K562 (cell line): Measurements from ENCODE around the gene PIP5KL1. TPM values are rescaled to one million over a fixed set of nuclear protein-coding genes. Genes with fewer than 3 reads are reported as not detected.

ENCODE experiments used
- ATAC-seq: fragments of 200-7000 bp; cut with Tn5 transposase; 3 replicates; pipeline ENCODE4 v1.9.1; 2020; ENCODE audit warnings: moderate library complexity
- BruUV-seq: library from RNA; stranded (reverse); fragments of 400-500 nt; replicated peaks from 2 replicates; lab custom pipeline; 2021; lab: Mats Ljungman, UMichigan
- CTCF ChIA-PET: fragments of 300-600 bp; formaldehyde crosslinking; extraction: SDS; loops from one replicate; lab custom pipeline; 2021; ENCODE audit warnings: low intra/inter-chr PET ratio; lab: Yijun Ruan, JAX
- POLR2A ChIA-PET: fragments of 300-600, 350-650 bp; sonication (Branson Sonifier 250); formaldehyde crosslinking; extraction: SDS; loops from one replicate; lab custom pipeline; 2021; ENCODE audit warnings: antibody characterized with exemption, inconsistent platforms; lab: Yijun Ruan, JAX
- DNase-seq, 4 experiments: peaks; one replicate each; pipeline versions ENCODE4 v3.0.0 to v3.0.0-alpha.2; 2011 to 2018; ENCODE audit warnings: low spot score in 3 of 4, mixed read lengths in 3 of 4; ENCODE audit errors: extremely low read depth in 1 of 4
- FAIRE-seq: peaks from 2 replicates; lab custom pipeline; 2011; peaks lifted over from hg19 to GRCh38; lab: Jason Lieb, UNC
- H2AFZ ChIP-seq: 2 replicates; pipeline ENCODE4 v1.6.0; 2011; ENCODE audit warnings: low read depth, low read length, control low read depth, inconsistent platforms
- H3K27ac ChIP-seq: fragments of 200-600 bp; 3 replicates; pipeline ENCODE4 v1.8.0; 2011; ENCODE audit warnings: low read depth, mild to moderate bottlenecking, control low read depth, inconsistent platforms, low read length, moderate library complexity, mixed read lengths; ENCODE audit errors: extremely low read depth
- H3K27me3 ChIP-seq, 2 experiments: fragments of 300-600 bp in 1 of 2; 2 replicates in 1 of 2; 3 replicates in 1 of 2; pipeline versions ENCODE4 v1.6.0 to v1.8.0; 2011; ENCODE audit warnings: inconsistent platforms in 2 of 2, low read length in 2 of 2, mild to moderate bottlenecking in 1 of 2, mixed read lengths in 1 of 2, moderate library complexity in 1 of 2; ENCODE audit not compliant: control insufficient read depth in 2 of 2, insufficient read depth in 2 of 2
- H3K36me3 ChIP-seq: fragments of 300-600 bp; 3 replicates; pipeline ENCODE4 v1.8.0; 2011; ENCODE audit warnings: mild to moderate bottlenecking, low read length, inconsistent platforms; ENCODE audit not compliant: control insufficient read depth, insufficient read depth
- H3K4me1 ChIP-seq, 2 experiments: fragments of 200-600 bp in 1 of 2; replicated peaks in 1 of 2; 2 replicates in 1 of 2; 3 replicates in 1 of 2; pipeline versions ENCODE4 v1.5.1 to v1.8.0; 2011; ENCODE audit warnings: inconsistent platforms in 2 of 2, low read length in 2 of 2, mild to moderate bottlenecking in 1 of 2, mixed read lengths in 1 of 2, moderate library complexity in 1 of 2; ENCODE audit not compliant: control insufficient read depth in 2 of 2, insufficient read depth in 2 of 2
- H3K4me2 ChIP-seq: 2 replicates; pipeline ENCODE4 v1.6.1; 2011; ENCODE audit warnings: low read length, control low read depth, inconsistent platforms, mixed read lengths; ENCODE audit not compliant: insufficient read depth
- H3K4me3 ChIP-seq: fragments of 200-600 bp; sonication (generic), shearing (Covaris generic); 2 replicates; pipeline ENCODE4 v1.5.1; 2016; ENCODE audit warnings: control low read depth, inconsistent platforms
- H3K79me2 ChIP-seq: fragments of 200-600 bp; 3 replicates; pipeline ENCODE4 v1.8.0; 2011; ENCODE audit warnings: low read length, inconsistent platforms; ENCODE audit not compliant: control insufficient read depth, insufficient read depth
- H3K9ac ChIP-seq, 2 experiments: 2 replicates each; pipeline versions ENCODE4 v1.6.0 to v1.6.1; 2011; ENCODE audit warnings: low read depth in 2 of 2, low read length in 2 of 2, control low read depth in 1 of 2, inconsistent platforms in 1 of 2, mild to moderate bottlenecking in 1 of 2, mixed read lengths in 1 of 2; ENCODE audit not compliant: insufficient read depth in 1 of 2
- H3K9me1 ChIP-seq: one replicate; pipeline ENCODE4 v1.6.0; 2011; ENCODE audit warnings: inconsistent platforms, mild to moderate bottlenecking, low read length, moderate library complexity; ENCODE audit not compliant: control insufficient read depth, insufficient read depth
- H3K9me3 ChIP-seq: replicated peaks from 2 replicates; pipeline ENCODE4 v1.5.1; 2011; ENCODE audit warnings: low read depth, low read length, inconsistent platforms; ENCODE audit not compliant: control insufficient read depth, insufficient read depth
- H4K20me1 ChIP-seq: replicated peaks from 2 replicates; pipeline ENCODE4 v1.6.1; 2011; ENCODE audit warnings: low read length, inconsistent platforms, mixed read lengths; ENCODE audit not compliant: control insufficient read depth, insufficient read depth
- AFF1 ChIP-seq, 2 experiments: fragments of 450-650 bp; IDR thresholded peaks; 2 replicates each; pipeline ENCODE4 v1.6.1; 2018; ENCODE audit warnings: mild to moderate bottlenecking in 2 of 2, low read depth in 1 of 2; ENCODE audit not compliant: partially characterized antibody in 2 of 2
- FOXM1 ChIP-seq, 2 experiments: fragments of 450-650 bp in 1 of 2; sonication (generic) in 1 of 2; formaldehyde crosslinking in 1 of 2; IDR thresholded peaks; 2 replicates each; pipeline versions ENCODE4 v1.6.1 to v1.9.0; 2017 to 2022; ENCODE audit warnings: low read depth in 2 of 2, mild to moderate bottlenecking in 2 of 2, missing genetic modification reagents in 1 of 2, moderate library complexity in 1 of 2
- KAT7 ChIP-seq: sonication (generic); formaldehyde crosslinking; IDR thresholded peaks from 2 replicates; pipeline ENCODE4 v1.8.0; 2022; ENCODE audit warnings: missing genetic modification reagents, mild to moderate bottlenecking, borderline replicate concordance
- LEF1 ChIP-seq: fragments of 450-650 bp; IDR thresholded peaks from 2 replicates; pipeline ENCODE4 v1.6.1; 2016; ENCODE audit warnings: mild to moderate bottlenecking
- MNT ChIP-seq, 2 experiments: fragments of 450-650 bp; conservative IDR thresholded peaks; 2 replicates each; pipeline ENCODE4 v1.6.1; 2017; ENCODE audit warnings: mild to moderate bottlenecking in 2 of 2, moderate library complexity in 2 of 2
- MXI1 ChIP-seq: IDR thresholded peaks from 2 replicates; pipeline ENCODE4 v1.6.1; 2011; ENCODE audit warnings: low read depth, mild to moderate bottlenecking, improper control_type of control experiment, low read length
- NCOA1 ChIP-seq: fragments of 450-650 bp; IDR thresholded peaks from 2 replicates; pipeline ENCODE4 v1.6.1; 2016; ENCODE audit warnings: low read depth
- SRSF7 ChIP-seq: fragments of 200-400 bp; formaldehyde crosslinking; optimal IDR thresholded peaks from 2 replicates; pipeline ENCODE3; 2017; ENCODE audit warnings: mild to moderate bottlenecking, low read depth, low read length
- TBL1XR1 ChIP-seq, 2 experiments: IDR thresholded peaks; 2 replicates each; pipeline ENCODE4 v1.6.1; 2012; ENCODE audit warnings: improper control_type of control experiment in 2 of 2, low read length in 2 of 2, mild to moderate bottlenecking in 1 of 2
- TFAP4 ChIP-seq: sonication (generic); formaldehyde crosslinking; IDR thresholded peaks from 2 replicates; pipeline ENCODE4 v1.8.0; 2022; ENCODE audit warnings: missing genetic modification reagents, mild to moderate bottlenecking, moderate library complexity, borderline replicate concordance
- YY1 ChIP-seq, 3 experiments: IDR thresholded peaks; 2 replicates each; pipeline ENCODE4 v1.6.1; 2011; ENCODE audit warnings: low read length in 2 of 3, mild to moderate bottlenecking in 2 of 3, moderate library complexity in 2 of 3, borderline replicate concordance in 1 of 3, control low read depth in 1 of 3, low read depth in 1 of 3; ENCODE audit not compliant: insufficient read depth in 3 of 3, insufficient replicate concordance in 2 of 3, control insufficient read depth in 1 of 3, insufficient read length in 1 of 3; ENCODE audit errors: extremely low read depth in 1 of 3
- ZNF3 ChIP-seq: fragments of 250-450 bp; sonication (Bioruptor Pico); IDR thresholded peaks from 2 replicates; pipeline ENCODE4 v1.5.0; 2021; ENCODE audit warnings: mild to moderate bottlenecking, moderate library complexity
- ZNF311 ChIP-seq: fragments of 250-450 bp; sonication (Bioruptor Pico); IDR thresholded peaks from 2 replicates; pipeline ENCODE4 v1.4.0; 2020; ENCODE audit warnings: mild to moderate bottlenecking, moderate library complexity
- WGBS: fragments of 100-300 bp; shearing (Covaris generic); methylation state at CpG from one replicate; pipeline ENCODE4 v1.1.6; 2016; ENCODE audit warnings: low coverage, mixed read lengths; ENCODE audit not compliant: insufficient coverage; ENCODE audit errors: missing lambda C conversion rate; 5-methylcytosine and 5-hydroxymethylcytosine counted together
- in situ Hi-C: fragments of 300-500 bp; cut with MboI; formaldehyde crosslinking; loops from 4 replicates; pipeline ENCODE4 v1.15.0; 2018; ENCODE audit warnings: inconsistent platforms, mixed read lengths
- intact Hi-C: fragments of 100-400 bp; cut with micrococcal nuclease; formaldehyde crosslinking; loops from 2 replicates; pipeline ENCODE4 v1.14.2; 2022
- polyA plus RNA-seq, 8 experiments: library from polyadenylated mRNA; depleted of rRNA in 4 of 8; stranded (reverse) in 5 of 8; unstranded in 3 of 8; fragments of >200 nt; fragmentation: Nextera tagmentation in 2 of 8; fragmentation: Illumina TruSeq in 1 of 8; extraction: Ambion mirVana in 2 of 8; extraction: Trizol in 1 of 8; gene quantifications; 2 replicates each; pipeline versions ENCODE4 v1.2.1 to v1.2.3, GENCODE V29; 2011 to 2014; ENCODE audit warnings: inconsistent platforms in 1 of 8, missing spikeins in 1 of 8
- total RNA-seq, 7 experiments: library from RNA; depleted of rRNA in 6 of 7; stranded (reverse); fragments of >200 nt in 6 of 7; fragmentation: Illumina TruSeq in 2 of 7; extraction: Trizol in 2 of 7; gene quantifications; 2 replicates each; pipeline versions ENCODE4 v1.2.1 to v1.2.3, GENCODE V29; 2011 to 2021; ENCODE audit warnings: low replicate concordance in 1 of 7

The PIP5KL1 gene
- total and polyA plus RNA-seq, 9 of the 15 experiments (the other 6 are each of a cell fraction or from before 2014, with no cell fraction given): 0.18 to 4.8 (median 1.2) TPM

- 6% methylated on average over 32 of the region's 32 CpGs for WGBS
- Histone ChIP-seq H3K4me3 (peak overlapping the region; percentile 93), H3K27me3 (no peaks in the 10 kb centered on the region), H3K9me3 (no peaks in the 10 kb centered on the region), H3K9ac (peak overlapping the region; percentile 74 to 95), H3K4me1 (peaks cover 13 to 51% of the 10 kb centered on the region in 2 experiments), H3K36me3 (peaks cover 35% of the 10 kb centered on the region), H4K20me1 (no peaks in the 10 kb centered on the region; the same call in 1 of the 2 replicates), H3K4me2 (peak overlapping the region; percentile 82), H3K9me1 (no peaks in the 10 kb centered on the region), H3K79me2 (peaks cover 27% of the 10 kb centered on the region), H3K27ac (peak overlapping the region; percentile 81), H2AFZ (peak overlapping the region; percentile 16)
- intact Hi-C loops: no loop called here
- CTCF ChIA-PET: no interaction called here
- DNase-seq (peak; percentile 60 to 75 (median 69)), ATAC-seq (peak; percentile 74), FAIRE-seq (peak; percentile 67)
- BruUV-seq: no TSS peak
- in situ Hi-C loops: no loop called here
- POLR2A ChIA-PET: interaction anchor here (0.6 to 2.9 kb wide), 8 partner anchors 9 to 290 kb away, joined by 3 to 12 read pairs (median 4); partner anchors contain the start of gene ST6GALNAC4
- TF ChIP-seq TBL1XR1 (IDR thresholded peaks at IDR 0.05; ENCODE audit: low read length in 2 of 2) (no peak), KAT7 (peak; percentile 54; the same call in 1 of the 2 replicates), NCOA1 (no peak), SRSF7 (no peak), LEF1 (no peak), MNT (conservative IDR thresholded peaks at IDR 0.05) (peak; percentile 52 to 55; a peak in 2 of 4 replicates), AFF1 (IDR thresholded peaks at IDR 0.05; ENCODE audit: low read depth in 1 of 2, partially characterized antibody in 2 of 2) (no peak), YY1 (IDR thresholded peaks at IDR 0.05; ENCODE audit: borderline replicate concordance in 1 of 3, control insufficient read depth in 1 of 3, extremely low read depth in 1 of 3, insufficient read depth in 3 of 3, insufficient read length in 1 of 3, insufficient replicate concordance in 2 of 3, low read depth in 1 of 3, low read length in 2 of 3) (peak in 1 of 3 experiments; percentile 28), FOXM1 (IDR thresholded peaks at IDR 0.05; ENCODE audit: low read depth) (0 out of 2 replicates have a peak, but pooled peaks have one; percentile 18), FOXM1 (CRISPR knock-in tag; IDR thresholded peaks at IDR 0.05; ENCODE audit: low read depth) (no peak), ZNF311 (no peak), MXI1 (no peak), ZNF3 (no peak), TFAP4 (CRISPR knock-in tag) (peak; percentile 64)
Observed at GRCh38 chr9:127898433-127899127, 32.0 kb downstream of the PIP5KL1 start.
